GOT3 (cell line): ENCODE results near the gene DDX20.
"Not testable (repeated sequence)": the region's sequence is repeated elsewhere in the genome, so short reads cannot be mapped to it uniquely, and the experiment has no call there.

Experiments
- DNase-seq: peaks from one replicate; lab custom pipeline; 2025; ENCODE audit warnings: mixed read lengths; lab: John Stamatoyannopoulos, UW

The DDX20 gene

GRCh38 chr1:111789666-111790316 lies 34.1 kb downstream of the DDX20 start:
- no peak for DNase-seq

- no peak for DNase-seq
Observed at GRCh38 chr1:111791776-111792175, 36.1 kb downstream of the DDX20 start.

GRCh38 chr1:111792249-111792648 lies 36.5 kb downstream of the DDX20 start:
- no peak for DNase-seq

- no peak for DNase-seq
Observed at GRCh38 chr1:111793923-111794322, 38.2 kb downstream of the DDX20 start.

GRCh38 chr1:111795401-111795800 lies 39.7 kb downstream of the DDX20 start:
- DNase-seq, result no peak

GRCh38 chr1:111798580-111798979 lies 42.9 kb downstream of the DDX20 start:
- DNase-seq, result no peak

GRCh38 chr1:111799722-111800121 lies 44.0 kb downstream of the DDX20 start:
- DNase-seq, result not testable (repeated sequence)

GRCh38 chr1:111801071-111801850 lies 45.6 kb downstream of the DDX20 start:
- DNase-seq, result no peak

- no peak for DNase-seq
Observed at GRCh38 chr1:111802110-111802509, 46.4 kb downstream of the DDX20 start.

- no peak for DNase-seq
Observed at GRCh38 chr1:111802984-111803383, 47.3 kb downstream of the DDX20 start.

- no peak for DNase-seq
Observed at GRCh38 chr1:111803951-111804350, 48.2 kb downstream of the DDX20 start.

GRCh38 chr1:111804776-111805175 lies 49.1 kb downstream of the DDX20 start:
- DNase-seq, result no peak

- DNase-seq, result no peak
Observed at GRCh38 chr1:111805251-111805650, 49.5 kb downstream of the DDX20 start.

GRCh38 chr1:111811891-111812290 lies 56.2 kb downstream of the DDX20 start:
- no peak for DNase-seq

- DNase-seq, result no peak
Observed at GRCh38 chr1:111812306-111812705, 56.6 kb downstream of the DDX20 start.

- no peak for DNase-seq
Observed at GRCh38 chr1:111813440-111814304, 58.0 kb downstream of the DDX20 start.

GRCh38 chr1:111814305-111814628 lies 58.6 kb downstream of the DDX20 start:
- no peak for DNase-seq

- DNase-seq, result no peak
Observed at GRCh38 chr1:111814642-111815041, 58.9 kb downstream of the DDX20 start.
